CD4-positive, alpha-beta T cell (primary cell): ENCODE data around the gene GOLPH3. TPM values are rescaled to one million over a fixed set of nuclear protein-coding genes. Genes with fewer than 3 reads are reported as not detected.

ENCODE experiments used
- ATAC-seq: fragments of 200-7000 bp; cut with Tn5 transposase; one replicate; pipeline ENCODE4 v1.10.0; 2022; ENCODE audit warnings: mild to moderate bottlenecking; ENCODE audit not compliant: poor library complexity
- CTCF ChIA-PET: fragments of 350-600 bp; sonication (Branson Sonifier 250); formaldehyde crosslinking; loops from one replicate; lab custom pipeline; 2021; ENCODE audit warnings: antibody characterized with exemption, inconsistent platforms; lab: Charles Lee
- POLR2A ChIA-PET: fragments of 350-600 bp; sonication (Branson Sonifier 250); formaldehyde crosslinking; loops from one replicate; lab custom pipeline; 2021; ENCODE audit warnings: antibody characterized with exemption, inconsistent platforms; lab: Charles Lee
- DNase-seq, 14 experiments: peaks; one replicate each; pipeline ENCODE4 v3.0.0-alpha.2; 2013 to 2020; ENCODE audit warnings: mixed read lengths in 2 of 14
- H3K27ac ChIP-seq, 2 donors: one replicate each; pipeline versions ENCODE4 v1.5.1 to v1.7.0; 2013; ENCODE audit warnings: low read length in 2 of 2, low read depth in 1 of 2, mild to moderate bottlenecking in 1 of 2
- H3K27me3 ChIP-seq, 2 experiments: 1 replicate in 1 of 2; 2 replicates in 1 of 2; pipeline versions ENCODE4 v1.6.1 to v1.7.0; 2013; ENCODE audit warnings: low read length in 2 of 2, control low read depth in 1 of 2, mild to moderate bottlenecking in 1 of 2, moderate library complexity in 1 of 2; ENCODE audit not compliant: insufficient read depth in 2 of 2, control insufficient read depth in 1 of 2
- H3K36me3 ChIP-seq: one replicate; pipeline ENCODE4 v1.6.1; 2013; ENCODE audit warnings: low read length, control low read depth; ENCODE audit not compliant: insufficient read depth
- H3K4me1 ChIP-seq: one replicate; pipeline ENCODE4 v1.6.1; 2013; ENCODE audit warnings: low read length, control low read depth; ENCODE audit not compliant: insufficient read depth
- H3K4me3 ChIP-seq: one replicate; pipeline ENCODE4 v1.5.1; 2013; ENCODE audit warnings: mild to moderate bottlenecking, low read length, moderate library complexity
- H3K9me3 ChIP-seq, 2 experiments: 1 replicate in 1 of 2; 2 replicates in 1 of 2; pipeline versions ENCODE4 v1.6.1 to v1.7.0; 2013; ENCODE audit warnings: low read length in 2 of 2, mild to moderate bottlenecking in 2 of 2, control low read depth in 1 of 2, moderate library complexity in 1 of 2; ENCODE audit not compliant: control insufficient read depth in 1 of 2, insufficient read depth in 1 of 2
- H3K27ac Mint-ChIP-seq: one replicate; pipeline ENCODE4 v1.8.0; 2020; ENCODE audit warnings: mixed read lengths
- H3K27me3 Mint-ChIP-seq: one replicate; pipeline ENCODE4 v1.8.0; 2021; ENCODE audit warnings: mixed read lengths
- H3K36me3 Mint-ChIP-seq: one replicate; pipeline ENCODE4 v1.8.0; 2021; ENCODE audit warnings: low read depth, mixed read lengths
- H3K4me1 Mint-ChIP-seq: one replicate; pipeline ENCODE4 v1.8.0; 2021; ENCODE audit warnings: low read depth, mixed read lengths
- H3K4me3 Mint-ChIP-seq: one replicate; pipeline ENCODE4 v1.8.0; 2020; ENCODE audit warnings: mild to moderate bottlenecking, mixed read lengths
- H3K9me3 Mint-ChIP-seq: one replicate; pipeline ENCODE4 v1.8.0; 2020; ENCODE audit warnings: mixed read lengths
- intact Hi-C, 2 experiments: fragments of 100-400 bp; cut with DNase I in 1 of 2; cut with micrococcal nuclease in 1 of 2; formaldehyde crosslinking; loops; one replicate each; pipeline versions ENCODE4 v1.15.1 to v1.9.0; 2023 to 2025; cut with DNase I, micrococcal nuclease
- total RNA-seq, 174 experiments: library from RNA in 2 of 174; stranded (reverse) in 2 of 174; gene quantifications; one replicate each; pipeline ENCODE4 v1.2.3 and lab custom pipeline; 2021 to 2026
- TF ChIP-seq, protein P1 (sequence below): fragments of 200-600 bp; IDR thresholded peaks from one replicate; pipeline ENCODE4 v1.8.0; 2022; ENCODE audit warnings: antibody characterized with exemption, mild to moderate bottlenecking

Gene GOLPH3
- total RNA-seq, 2 experiments from 2014 or later, result 52.0 to 55.4 TPM

DNA sequence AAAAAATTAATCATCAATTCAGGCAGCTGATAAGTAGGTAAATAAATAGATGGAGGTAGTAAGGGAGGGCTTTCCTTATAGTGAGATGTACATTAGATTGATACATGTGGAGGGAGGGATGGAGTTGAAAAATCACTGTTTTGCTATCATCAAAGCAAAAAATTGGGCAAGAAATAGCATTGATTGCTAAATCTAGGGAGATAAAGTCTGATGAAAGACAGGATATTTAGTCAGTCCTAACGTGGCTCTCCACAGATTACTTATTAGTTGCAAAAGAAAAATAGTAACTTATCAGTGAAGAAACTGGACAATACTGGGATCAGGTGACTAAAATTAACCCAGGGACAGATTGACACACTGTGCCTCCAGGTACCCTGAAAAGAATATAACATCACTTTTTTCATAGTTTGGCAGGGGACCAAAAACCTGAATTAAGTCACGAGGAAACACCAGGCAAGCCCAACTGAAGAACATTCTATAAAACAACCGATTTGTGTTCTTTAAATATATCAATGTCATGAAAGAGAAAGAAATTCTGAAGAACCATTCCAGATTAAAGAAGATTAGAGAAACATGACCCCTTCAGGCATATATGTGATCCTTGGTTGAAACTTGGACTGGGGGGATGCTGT is 27.1 kb upstream of the GOLPH3 start:
- H3K4me3 ChIP-seq, result no peak overlapping the region
- no peaks in the 10 kb centered on the region for H3K36me3 ChIP-seq
- no peak overlapping the region for H3K27ac ChIP-seq
- ATAC-seq, result no peak
- no peaks in the 10 kb centered on the region for H3K9me3 ChIP-seq
- ChIA-PET POLR2A (no interaction called here), CTCF (no interaction called here)
- TF ChIP-seq, protein P1, sequence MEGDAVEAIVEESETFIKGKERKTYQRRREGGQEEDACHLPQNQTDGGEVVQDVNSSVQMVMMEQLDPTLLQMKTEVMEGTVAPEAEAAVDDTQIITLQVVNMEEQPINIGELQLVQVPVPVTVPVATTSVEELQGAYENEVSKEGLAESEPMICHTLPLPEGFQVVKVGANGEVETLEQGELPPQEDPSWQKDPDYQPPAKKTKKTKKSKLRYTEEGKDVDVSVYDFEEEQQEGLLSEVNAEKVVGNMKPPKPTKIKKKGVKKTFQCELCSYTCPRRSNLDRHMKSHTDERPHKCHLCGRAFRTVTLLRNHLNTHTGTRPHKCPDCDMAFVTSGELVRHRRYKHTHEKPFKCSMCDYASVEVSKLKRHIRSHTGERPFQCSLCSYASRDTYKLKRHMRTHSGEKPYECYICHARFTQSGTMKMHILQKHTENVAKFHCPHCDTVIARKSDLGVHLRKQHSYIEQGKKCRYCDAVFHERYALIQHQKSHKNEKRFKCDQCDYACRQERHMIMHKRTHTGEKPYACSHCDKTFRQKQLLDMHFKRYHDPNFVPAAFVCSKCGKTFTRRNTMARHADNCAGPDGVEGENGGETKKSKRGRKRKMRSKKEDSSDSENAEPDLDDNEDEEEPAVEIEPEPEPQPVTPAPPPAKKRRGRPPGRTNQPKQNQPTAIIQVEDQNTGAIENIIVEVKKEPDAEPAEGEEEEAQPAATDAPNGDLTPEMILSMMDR, result no peak
- Mint-ChIP-seq H3K4me1 (no peaks in the 10 kb centered on the region), H3K27me3 (no peaks in the 10 kb centered on the region), H3K27ac (no peak overlapping the region), H3K9me3 (no peaks in the 10 kb centered on the region), H3K4me3 (no peak overlapping the region), H3K36me3 (no peaks in the 10 kb centered on the region)
- H3K27me3 ChIP-seq, result peaks cover 0 to 2% of the 10 kb centered on the region in 2 experiments
- intact Hi-C loops, result no loop called here
- no peak for DNase-seq
- no peaks in the 10 kb centered on the region for H3K4me1 ChIP-seq

DNA sequence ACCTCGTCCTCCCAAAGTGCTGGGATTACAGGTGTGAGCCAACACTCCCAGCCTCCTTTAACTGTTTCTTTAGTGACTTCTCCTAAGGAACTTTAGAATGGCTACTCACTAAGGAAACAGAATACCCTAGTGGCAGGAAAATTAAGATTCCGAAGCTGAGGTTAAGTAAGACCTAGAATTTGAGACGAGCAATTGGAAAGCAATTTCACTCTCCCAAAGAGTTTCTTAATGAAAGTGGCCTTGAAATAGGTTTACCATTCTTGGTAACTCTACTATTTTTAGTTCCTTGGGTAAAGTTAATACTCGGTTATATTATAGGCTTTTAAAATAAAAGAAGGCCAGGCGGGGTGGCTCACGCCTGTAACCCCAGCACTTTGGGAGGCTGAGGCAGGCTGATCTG is 22.9 kb upstream of the GOLPH3 start:
- no peak for DNase-seq
- no peak for ATAC-seq
- Mint-ChIP-seq H3K4me1 (no peaks in the 10 kb centered on the region), H3K36me3 (no peaks in the 10 kb centered on the region), H3K27ac (no peak overlapping the region), H3K4me3 (no peak overlapping the region), H3K9me3 (no peaks in the 10 kb centered on the region), H3K27me3 (no peaks in the 10 kb centered on the region)
- no peaks in the 10 kb centered on the region for H3K27me3 ChIP-seq
- no peaks in the 10 kb centered on the region for H3K9me3 ChIP-seq
- no peaks in the 10 kb centered on the region for H3K4me1 ChIP-seq
- intact Hi-C loops, result no loop called here
- no peaks in the 10 kb centered on the region for H3K36me3 ChIP-seq
- ChIA-PET CTCF (no interaction called here), POLR2A (no interaction called here)
- H3K4me3 ChIP-seq, result no peak overlapping the region
- H3K27ac ChIP-seq, result no peak overlapping the region
- TF ChIP-seq, protein P1, result no peak

DNA sequence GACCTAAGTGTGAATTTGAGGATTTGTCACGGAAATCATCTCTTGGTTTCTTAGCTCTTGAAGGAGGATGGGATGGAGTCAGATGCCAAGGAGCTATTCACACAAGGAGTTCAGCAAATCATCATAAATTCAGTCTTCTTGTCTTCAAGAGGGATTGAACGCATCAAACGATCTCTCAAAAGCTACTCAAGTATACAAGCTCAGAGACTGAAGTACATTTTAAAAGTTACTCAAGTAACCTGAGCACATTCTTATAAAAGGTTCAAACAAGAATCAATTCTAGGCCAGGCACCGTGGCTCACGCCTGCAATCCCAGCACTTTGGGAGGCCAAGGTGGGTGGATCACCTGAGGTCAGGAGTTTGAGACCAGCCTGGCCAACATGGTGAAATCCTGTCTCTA is 21.1 kb upstream of the GOLPH3 start:
- no peaks in the 10 kb centered on the region for H3K27me3 ChIP-seq
- Mint-ChIP-seq H3K9me3 (no peaks in the 10 kb centered on the region), H3K4me1 (no peaks in the 10 kb centered on the region), H3K4me3 (no peak overlapping the region), H3K27ac (no peak overlapping the region), H3K27me3 (no peaks in the 10 kb centered on the region), H3K36me3 (no peaks in the 10 kb centered on the region)
- no peaks in the 10 kb centered on the region for H3K4me1 ChIP-seq
- TF ChIP-seq, protein P1, result no peak
- no peak for DNase-seq
- intact Hi-C loops, result no loop called here
- ChIA-PET POLR2A (no interaction called here), CTCF (no interaction called here)
- H3K9me3 ChIP-seq, result no peaks in the 10 kb centered on the region
- no peaks in the 10 kb centered on the region for H3K36me3 ChIP-seq
- H3K4me3 ChIP-seq, result no peak overlapping the region
- no peak overlapping the region for H3K27ac ChIP-seq
- no peak for ATAC-seq
